ENCODE results near the gene NET1.

Gene NET1

DNA sequence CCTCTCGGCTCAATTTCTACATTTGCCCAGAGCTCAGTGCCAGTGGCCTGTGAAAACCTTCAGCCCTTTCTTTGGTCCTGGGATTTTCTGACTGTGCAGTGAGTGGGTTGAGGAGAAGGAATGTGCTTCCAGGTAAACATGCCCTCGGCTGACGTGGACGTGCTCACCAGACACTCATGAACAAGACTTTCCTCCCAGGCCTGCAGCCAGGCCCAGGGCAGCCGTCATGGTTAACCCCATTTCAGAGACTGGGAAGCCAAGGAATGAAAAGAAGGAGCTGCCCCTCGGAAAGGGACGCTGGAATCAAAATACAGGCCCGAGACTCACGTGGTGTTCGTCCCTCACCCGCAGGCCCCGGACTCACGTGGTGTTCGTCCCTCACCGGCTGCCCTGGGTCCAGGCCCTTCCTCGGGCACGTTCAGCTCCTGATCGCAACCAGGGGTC, 95.8 kb downstream of the NET1 start:
- Histone ChIP-seq H3K36me3 (ENCODE audit: insufficient read depth) (no peaks in the 10 kb centered on the region), H3K9ac (no peak overlapping the region), H3K4me2 (no peak overlapping the region), H3K27ac (no peak overlapping the region), H3K4me3 (IDR thresholded peaks at IDR 0.05; ENCODE audit: insufficient read depth, low read depth, low read length) (no peak overlapping the region), H3K4me1 (ENCODE audit: low read depth, poor library complexity, severe bottlenecking) (no peaks in the 10 kb centered on the region), H3K79me2 (ENCODE audit: insufficient read depth, low read depth) (no peaks in the 10 kb centered on the region), H4K20me1 (ENCODE audit: insufficient read depth) (no peaks in the 10 kb centered on the region), H2AFZ (ENCODE audit: low read depth) (no peak overlapping the region), H3K27me3 (ENCODE audit: insufficient read depth, low read depth) (no peaks in the 10 kb centered on the region; the same call in 1 of the 2 replicates)
- TF ChIP-seq, protein P1, sequence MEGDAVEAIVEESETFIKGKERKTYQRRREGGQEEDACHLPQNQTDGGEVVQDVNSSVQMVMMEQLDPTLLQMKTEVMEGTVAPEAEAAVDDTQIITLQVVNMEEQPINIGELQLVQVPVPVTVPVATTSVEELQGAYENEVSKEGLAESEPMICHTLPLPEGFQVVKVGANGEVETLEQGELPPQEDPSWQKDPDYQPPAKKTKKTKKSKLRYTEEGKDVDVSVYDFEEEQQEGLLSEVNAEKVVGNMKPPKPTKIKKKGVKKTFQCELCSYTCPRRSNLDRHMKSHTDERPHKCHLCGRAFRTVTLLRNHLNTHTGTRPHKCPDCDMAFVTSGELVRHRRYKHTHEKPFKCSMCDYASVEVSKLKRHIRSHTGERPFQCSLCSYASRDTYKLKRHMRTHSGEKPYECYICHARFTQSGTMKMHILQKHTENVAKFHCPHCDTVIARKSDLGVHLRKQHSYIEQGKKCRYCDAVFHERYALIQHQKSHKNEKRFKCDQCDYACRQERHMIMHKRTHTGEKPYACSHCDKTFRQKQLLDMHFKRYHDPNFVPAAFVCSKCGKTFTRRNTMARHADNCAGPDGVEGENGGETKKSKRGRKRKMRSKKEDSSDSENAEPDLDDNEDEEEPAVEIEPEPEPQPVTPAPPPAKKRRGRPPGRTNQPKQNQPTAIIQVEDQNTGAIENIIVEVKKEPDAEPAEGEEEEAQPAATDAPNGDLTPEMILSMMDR (conservative IDR thresholded peaks at IDR 0.05; ENCODE audit: low read depth, low read length), result no peak

Data from KMS-11 (cell line).